Measurements from ENCODE around the gene CPLX3. TPM values are rescaled to one million over a fixed set of nuclear protein-coding genes. Genes with fewer than 3 reads are reported as not detected.
A peak's percentile ranks its signal among the peaks of the same experiment; 100 is the strongest.

Gene CPLX3
- total and polyA plus RNA-seq, 10 of the 15 experiments (the other 5 are each of a cell fraction or from before 2014, with no cell fraction given): 0.02 to 0.04 TPM; not detected in 8

- TF ChIP-seq MYC (IDR thresholded peaks at IDR 0.05; ENCODE audit: insufficient read depth, insufficient read length, insufficient replicate concordance, low read length, severe bottlenecking) (no peak), ZNF687 (IDR thresholded peaks at IDR 0.05) (peak; percentile 82), POLR2AphosphoS5 (IDR thresholded peaks at IDR 0.05; ENCODE audit: low read length) (peak; percentile 91), ZNF384 (IDR thresholded peaks at IDR 0.05; ENCODE audit: borderline replicate concordance, low read depth, low read length) (peak; percentile 29; the same call in 1 of the 2 replicates), IRF4 (IDR thresholded peaks at IDR 0.05; ENCODE audit: low read depth, low read length) (no peak), ZBTB33 (IDR thresholded peaks at IDR 0.05) (no peak), EP300 (IDR thresholded peaks at IDR 0.05; ENCODE audit: borderline replicate concordance in 1 of 2, control insufficient read depth in 1 of 2, low read depth in 2 of 2, low read length in 2 of 2) (peak; percentile 79 to 87), ZNF24 (IDR thresholded peaks at IDR 0.05) (peak; percentile 73), PML (IDR thresholded peaks at IDR 0.05; ENCODE audit: low read length) (no peak), ZBTB4 (CRISPR knock-in tag; IDR thresholded peaks at IDR 0.05) (no peak)
- TF ChIP-seq, protein P1, sequence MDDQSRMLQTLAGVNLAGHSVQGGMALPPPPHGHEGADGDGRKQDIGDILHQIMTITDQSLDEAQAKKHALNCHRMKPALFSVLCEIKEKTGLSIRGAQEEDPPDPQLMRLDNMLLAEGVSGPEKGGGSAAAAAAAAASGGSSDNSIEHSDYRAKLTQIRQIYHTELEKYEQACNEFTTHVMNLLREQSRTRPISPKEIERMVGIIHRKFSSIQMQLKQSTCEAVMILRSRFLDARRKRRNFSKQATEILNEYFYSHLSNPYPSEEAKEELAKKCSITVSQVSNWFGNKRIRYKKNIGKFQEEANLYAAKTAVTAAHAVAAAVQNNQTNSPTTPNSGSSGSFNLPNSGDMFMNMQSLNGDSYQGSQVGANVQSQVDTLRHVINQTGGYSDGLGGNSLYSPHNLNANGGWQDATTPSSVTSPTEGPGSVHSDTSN (IDR thresholded peaks at IDR 0.05; ENCODE audit: insufficient replicate concordance, low read depth, low read length): peak; percentile 41
- TF ChIP-seq, protein P2, sequence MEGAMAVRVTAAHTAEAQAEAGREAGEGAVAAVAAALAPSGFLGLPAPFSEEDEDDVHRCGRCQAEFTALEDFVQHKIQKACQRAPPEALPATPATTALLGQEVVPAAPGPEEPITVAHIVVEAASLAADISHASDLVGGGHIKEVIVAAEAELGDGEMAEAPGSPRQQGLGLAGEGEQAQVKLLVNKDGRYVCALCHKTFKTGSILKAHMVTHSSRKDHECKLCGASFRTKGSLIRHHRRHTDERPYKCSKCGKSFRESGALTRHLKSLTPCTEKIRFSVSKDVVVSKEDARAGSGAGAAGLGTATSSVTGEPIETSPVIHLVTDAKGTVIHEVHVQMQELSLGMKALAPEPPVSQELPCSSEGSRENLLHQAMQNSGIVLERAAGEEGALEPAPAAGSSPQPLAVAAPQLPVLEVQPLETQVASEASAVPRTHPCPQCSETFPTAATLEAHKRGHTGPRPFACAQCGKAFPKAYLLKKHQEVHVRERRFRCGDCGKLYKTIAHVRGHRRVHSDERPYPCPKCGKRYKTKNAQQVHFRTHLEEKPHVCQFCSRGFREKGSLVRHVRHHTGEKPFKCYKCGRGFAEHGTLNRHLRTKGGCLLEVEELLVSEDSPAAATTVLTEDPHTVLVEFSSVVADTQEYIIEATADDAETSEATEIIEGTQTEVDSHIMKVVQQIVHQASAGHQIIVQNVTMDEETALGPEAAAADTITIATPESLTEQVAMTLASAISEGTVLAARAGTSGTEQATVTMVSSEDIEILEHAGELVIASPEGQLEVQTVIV (IDR thresholded peaks at IDR 0.05; ENCODE audit: borderline replicate concordance, partially characterized antibody): peak; percentile 60
- TF ChIP-seq, protein P3, sequence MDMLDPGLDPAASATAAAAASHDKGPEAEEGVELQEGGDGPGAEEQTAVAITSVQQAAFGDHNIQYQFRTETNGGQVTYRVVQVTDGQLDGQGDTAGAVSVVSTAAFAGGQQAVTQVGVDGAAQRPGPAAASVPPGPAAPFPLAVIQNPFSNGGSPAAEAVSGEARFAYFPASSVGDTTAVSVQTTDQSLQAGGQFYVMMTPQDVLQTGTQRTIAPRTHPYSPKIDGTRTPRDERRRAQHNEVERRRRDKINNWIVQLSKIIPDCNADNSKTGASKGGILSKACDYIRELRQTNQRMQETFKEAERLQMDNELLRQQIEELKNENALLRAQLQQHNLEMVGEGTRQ (IDR thresholded peaks at IDR 0.05; ENCODE audit: borderline replicate concordance, low read depth, low read length): no peak
Observed at GRCh38 chr15:74788683-74789151, 37.7 kb upstream of the CPLX3 start (continued).

Data from GM12878 (cell line).